ENCODE measurements around the gene TMEM50A.
"Not testable (repeated sequence)": the region's sequence is repeated elsewhere in the genome, so short reads cannot be mapped to it uniquely, and the experiment has no call there.

Gene TMEM50A

DNA sequence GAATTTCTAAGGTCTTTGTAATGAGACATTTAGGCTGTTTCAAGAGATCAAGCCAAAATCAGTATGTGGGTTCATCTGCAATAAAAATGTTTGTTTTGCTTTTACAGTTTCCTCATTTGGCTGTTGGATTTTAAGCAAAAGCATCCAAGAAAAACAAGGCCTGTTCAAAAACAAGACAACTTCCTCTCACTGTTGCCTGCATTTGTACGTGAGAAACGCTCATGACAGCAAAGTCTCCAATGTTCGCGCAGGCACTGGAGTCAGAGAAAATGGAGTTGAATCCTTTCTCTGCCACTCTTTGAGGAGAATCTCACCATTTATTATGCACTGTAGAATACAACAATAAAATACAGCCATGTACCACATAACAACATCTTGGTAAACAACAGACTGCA lies 9.3 kb upstream of the TMEM50A start:
- intact Hi-C loops (cut with DNase I); DNase-seq: not testable (repeated sequence)

DNA sequence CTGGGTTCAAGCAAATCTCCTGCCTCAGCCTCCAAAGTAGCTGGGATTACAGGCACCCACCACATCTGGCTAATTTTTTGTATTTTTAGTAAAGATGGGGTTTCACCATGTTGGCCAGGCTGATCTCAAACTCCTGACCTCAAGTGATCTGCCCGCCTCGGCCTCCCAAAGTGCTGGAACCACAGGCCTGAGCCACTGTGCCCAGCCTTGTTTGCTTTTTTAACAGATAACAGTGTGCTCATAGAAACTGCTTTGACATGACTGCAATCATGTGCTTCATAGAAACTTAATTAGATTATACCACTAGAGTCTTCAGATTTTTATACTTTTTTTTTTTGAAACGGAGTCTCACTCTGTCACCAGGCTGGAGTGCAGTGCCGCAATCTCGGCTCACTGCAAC lies 8.8 kb upstream of the TMEM50A start:
- intact Hi-C loops (cut with DNase I); DNase-seq: not testable (repeated sequence)

DNA sequence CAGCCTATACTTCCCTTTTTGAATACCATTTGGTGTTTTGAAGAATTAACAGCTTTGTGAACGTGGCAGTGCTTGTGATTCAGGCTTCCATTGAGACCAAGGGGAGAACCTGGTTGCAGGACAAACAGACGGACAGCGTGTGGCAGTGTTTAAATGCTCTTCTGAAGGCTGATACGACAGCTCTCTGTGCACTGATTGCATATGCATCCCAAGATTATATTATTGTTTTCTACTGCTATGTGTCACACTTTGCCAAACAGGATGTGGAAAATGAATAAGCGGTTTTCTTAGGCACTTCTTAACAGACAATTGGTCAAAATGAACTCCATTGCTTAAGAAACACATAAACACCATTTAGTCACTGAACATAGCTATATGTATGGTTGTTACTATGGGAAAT lies 8.2 kb upstream of the TMEM50A start:
- not testable (repeated sequence) for DNase-seq
- intact Hi-C loops (cut with DNase I), result loop anchor here (10.0 kb wide), 1 partner anchor 75 kb away; no protein-coding TSS in a partner anchor

DNA sequence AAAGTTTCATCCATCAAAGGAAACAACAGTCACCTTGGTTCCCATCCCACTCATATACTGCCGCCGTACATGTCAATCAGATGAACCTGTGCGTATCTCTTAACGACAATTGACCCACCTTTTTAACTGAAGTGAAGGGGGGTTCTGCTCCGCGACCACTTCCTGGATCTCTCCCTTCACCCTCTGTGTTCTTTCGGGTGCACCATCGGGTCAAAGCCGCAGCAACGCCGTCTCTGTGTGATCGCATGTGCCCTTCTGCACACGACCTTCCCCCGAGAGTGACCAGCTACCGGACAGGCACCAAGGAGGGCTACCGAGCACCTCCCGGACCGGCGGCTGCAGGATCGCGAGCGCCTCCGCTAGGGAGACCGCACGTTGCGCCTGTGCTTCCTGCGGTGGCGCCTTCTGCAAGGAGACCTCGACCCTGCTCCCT lies 1.2 kb upstream of the TMEM50A start:
- peak; percentile 16 to 81 (median 64) for DNase-seq
- intact Hi-C loops (cut with DNase I), result loop anchor here (10.0 kb wide), 1 partner anchor 82 kb away; no protein-coding TSS in a partner anchor

DNA sequence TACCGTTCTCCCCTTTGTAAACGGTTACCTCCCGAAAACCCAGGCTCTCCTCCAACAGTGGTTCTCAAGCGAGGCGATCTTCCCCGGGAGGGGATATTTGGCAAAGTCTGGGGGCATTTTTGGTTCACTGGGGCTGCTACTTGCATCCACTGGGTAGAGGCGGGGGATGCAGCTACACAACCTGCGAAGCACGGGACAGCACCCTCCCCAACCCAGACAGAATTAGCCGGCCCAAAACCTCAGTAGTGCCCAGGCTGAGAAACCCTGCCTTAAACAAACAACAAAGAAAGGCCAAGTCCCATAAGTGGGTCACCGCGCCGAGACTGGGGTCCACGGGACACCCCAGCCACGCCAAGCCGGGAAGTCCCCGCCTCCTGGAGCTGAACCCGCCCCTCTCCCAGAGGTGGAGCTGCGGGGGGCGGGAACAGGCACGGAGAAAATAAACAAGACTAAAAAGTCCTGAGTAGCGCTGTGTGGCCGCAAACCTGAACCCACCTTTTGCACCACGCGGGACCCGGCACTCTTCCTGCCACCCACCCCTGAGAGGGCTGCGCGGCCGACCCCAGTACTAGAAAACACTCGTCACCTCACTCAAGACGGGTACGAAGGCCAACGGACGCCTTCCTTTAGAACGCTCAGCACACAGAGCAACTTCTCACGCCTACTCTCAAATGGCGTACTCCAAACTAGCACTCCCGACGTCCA lies 499 bp upstream of the TMEM50A start:
- intact Hi-C loops (cut with DNase I), result loop anchor here (10.0 kb wide), 1 partner anchor 83 kb away; no protein-coding TSS in a partner anchor
- peak in 3 of 42 donors; percentile 23 to 50 (median 28) for DNase-seq

DNA sequence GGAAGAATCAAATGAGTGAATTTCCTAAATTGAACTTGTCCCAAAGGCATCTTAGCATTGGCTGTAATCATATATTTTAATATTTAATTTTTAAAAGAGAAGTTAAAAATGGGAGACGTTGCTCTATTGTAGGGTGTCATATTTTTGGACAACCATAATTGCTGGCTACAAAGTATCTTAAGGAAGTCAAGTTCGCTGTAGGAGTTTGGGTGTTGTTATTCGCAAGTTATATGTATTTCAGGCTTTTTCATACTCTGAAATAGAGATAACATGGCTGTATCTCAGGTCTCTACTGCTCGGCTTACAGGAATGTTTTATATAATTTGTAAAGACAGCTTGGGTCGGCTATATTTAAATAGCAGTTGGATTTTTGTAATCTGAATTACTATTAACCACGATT lies 852 bp downstream of the TMEM50A start:
- DNase-seq, result no peak
- intact Hi-C loops (cut with DNase I), result loop anchor here (10.0 kb wide), 1 partner anchor 84 kb away; no protein-coding TSS in a partner anchor

DNA sequence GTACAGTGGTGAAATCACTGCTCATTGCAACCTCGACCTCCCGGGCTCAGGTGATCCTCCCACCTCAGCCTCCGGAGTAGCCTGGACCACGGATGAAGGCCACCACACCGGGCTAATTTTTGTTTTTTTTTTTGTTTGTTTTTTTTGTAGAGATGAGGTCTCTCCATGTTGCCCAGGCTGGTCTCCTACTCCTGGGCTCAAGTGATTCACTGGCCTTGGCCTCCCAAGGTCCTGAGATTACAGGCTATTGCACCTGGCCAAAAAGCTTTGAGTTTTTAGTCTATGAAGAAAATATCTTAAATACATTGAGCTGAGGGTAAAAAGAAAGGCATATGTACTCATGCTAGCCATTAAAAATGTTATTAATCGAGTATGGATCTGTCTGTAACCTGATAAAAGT lies 3.6 kb downstream of the TMEM50A start:
- intact Hi-C loops (cut with DNase I), result no loop called here
- no peak for DNase-seq

DNA sequence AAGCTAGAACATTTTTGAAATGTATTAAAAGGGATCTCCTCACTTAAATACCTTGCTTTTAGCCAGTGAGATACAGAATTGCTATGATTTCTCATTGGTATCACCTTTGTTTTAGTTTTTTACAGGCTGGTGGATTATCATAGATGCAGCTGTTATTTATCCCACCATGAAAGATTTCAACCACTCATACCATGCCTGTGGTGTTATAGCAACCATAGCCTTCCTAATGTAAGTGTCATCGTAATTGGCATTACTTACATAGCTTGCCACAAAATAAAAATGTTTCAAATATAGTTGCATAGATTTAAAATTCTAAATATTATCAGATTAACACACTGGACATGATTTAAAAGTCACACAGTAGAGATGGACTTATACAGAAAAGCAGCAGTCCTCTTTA lies 4.7 kb downstream of the TMEM50A start:
- DNase-seq, result no peak
- intact Hi-C loops (cut with DNase I), result no loop called here

DNA sequence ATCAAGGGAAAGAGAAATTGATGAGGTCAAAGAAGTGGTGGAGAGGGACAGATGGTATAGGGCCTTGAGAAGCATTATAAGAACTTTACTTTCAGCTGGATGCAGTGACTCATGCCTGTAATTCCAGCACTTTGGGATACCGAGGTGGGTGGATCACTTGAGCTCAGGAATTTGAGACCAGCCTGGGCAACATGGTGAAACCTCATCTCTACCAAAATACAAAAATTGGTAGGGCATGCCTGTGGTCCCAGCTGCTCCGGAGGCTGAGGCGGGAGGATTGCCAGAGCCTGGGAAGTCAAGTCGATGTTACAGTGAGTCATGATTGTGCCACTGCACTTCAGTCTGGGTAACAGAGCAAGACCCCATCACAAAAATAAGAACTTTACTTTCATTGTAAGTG lies 5.7 kb downstream of the TMEM50A start:
- intact Hi-C loops (cut with DNase I), result no loop called here
- no peak for DNase-seq

DNA sequence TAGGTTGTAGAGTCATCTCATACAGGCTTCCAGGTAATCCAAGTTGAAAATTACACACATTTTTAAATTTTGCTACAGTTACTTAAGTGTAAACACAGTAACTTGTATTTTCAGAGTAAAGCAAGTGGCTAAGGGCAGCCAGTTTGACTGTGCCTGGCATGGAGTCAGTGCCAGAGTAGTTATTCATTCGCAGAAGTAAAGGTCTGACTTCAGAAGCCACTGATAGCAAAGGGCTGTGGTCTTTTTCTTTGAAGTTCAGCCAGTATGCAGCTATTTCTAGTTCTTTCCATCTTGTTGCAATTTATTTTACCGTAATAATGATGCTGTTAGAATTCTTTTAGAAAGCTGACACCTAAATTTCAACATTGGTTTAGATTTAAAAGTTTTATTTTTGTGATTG lies 9.4 kb downstream of the TMEM50A start:
- DNase-seq, result no peak
- intact Hi-C loops (cut with DNase I), result no loop called here

DNA sequence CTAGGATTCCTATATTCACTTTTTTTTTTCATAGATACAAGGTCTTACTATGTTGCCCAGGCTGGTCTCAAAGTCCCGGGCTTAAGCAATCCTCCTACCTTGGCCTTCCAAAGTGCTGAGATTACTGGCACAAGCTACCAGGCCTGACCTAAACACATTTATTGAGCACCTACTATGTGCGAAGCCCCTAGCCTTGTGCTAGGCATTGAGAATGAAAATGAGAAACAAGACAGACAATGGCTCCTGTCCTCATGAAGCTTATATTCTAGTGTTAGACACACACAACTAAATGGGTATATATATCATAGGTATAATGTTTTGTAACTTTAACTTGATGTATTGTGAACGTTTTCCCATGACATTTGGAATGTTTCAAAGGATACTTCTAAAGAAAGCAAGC lies 11.5 kb downstream of the TMEM50A start:
- no peak for DNase-seq
- intact Hi-C loops (cut with DNase I), result no loop called here

DNA sequence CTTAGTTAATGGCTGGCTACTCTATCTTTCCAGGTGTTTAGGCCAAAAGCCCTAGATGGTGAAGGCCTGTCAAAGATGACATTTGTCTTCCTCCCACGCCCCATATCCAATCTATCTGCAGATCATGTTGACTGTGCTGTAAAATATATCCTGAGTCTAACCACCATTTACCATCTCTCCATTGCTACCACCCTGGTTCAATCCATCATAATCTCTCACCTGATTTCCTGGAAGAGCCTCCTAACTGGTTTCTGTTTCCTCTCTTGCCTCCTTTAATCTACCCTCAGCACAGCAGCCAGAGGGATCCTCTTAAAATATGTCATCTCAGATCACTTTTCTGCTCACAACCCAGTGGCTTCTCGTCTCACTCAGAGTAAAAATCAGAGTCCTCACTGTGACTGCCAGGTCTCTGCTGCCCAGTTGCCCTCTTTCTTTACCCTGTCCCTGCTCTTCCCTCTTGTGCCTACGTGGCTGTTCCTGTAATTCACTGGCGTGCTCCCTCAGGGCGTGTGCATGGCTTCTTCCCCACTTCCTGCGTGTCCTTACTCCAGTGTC lies 17.8 kb downstream of the TMEM50A start:
- no peak for DNase-seq
- intact Hi-C loops (cut with DNase I), result no loop called here

DNA sequence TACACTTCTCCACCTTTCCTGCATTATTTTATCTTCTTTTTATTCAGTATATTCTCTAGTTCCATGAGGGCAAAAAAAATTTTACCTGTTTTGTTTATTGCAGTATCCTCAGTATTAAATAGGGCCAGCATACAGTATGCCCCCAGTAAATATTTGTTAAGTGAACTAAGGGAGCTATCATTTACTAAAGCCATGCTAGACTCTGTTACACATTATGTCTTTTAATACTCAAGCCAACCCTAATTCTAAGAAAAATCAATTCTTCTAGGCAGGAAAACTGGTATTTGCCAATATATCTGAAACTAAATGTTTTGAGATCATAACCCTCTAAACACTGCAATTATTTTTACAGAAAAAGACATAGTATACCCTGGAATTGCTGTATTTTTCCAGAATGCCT lies 18.3 kb downstream of the TMEM50A start:
- DNase-seq, result no peak
- intact Hi-C loops (cut with DNase I), result no loop called here

DNA sequence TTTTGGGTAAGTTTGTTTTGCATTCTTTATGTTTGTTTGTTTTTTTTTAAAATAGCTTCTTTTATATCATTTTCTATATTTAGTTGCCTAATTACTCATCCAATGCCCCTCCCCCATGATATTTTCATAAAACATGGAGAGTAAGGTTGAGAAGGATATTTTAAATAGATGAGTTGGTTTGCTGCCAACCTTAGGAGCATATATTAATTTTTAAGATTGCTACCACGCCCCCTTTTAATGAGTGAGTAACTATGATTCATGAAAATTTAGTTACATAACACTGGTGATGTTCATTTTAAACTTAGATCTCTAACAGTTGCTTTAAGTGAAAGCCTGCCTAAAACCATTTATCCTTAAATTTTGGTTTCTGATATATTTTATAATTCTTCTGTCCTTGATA lies 18.7 kb downstream of the TMEM50A start:
- no peak for DNase-seq
- intact Hi-C loops (cut with DNase I), result no loop called here

DNA sequence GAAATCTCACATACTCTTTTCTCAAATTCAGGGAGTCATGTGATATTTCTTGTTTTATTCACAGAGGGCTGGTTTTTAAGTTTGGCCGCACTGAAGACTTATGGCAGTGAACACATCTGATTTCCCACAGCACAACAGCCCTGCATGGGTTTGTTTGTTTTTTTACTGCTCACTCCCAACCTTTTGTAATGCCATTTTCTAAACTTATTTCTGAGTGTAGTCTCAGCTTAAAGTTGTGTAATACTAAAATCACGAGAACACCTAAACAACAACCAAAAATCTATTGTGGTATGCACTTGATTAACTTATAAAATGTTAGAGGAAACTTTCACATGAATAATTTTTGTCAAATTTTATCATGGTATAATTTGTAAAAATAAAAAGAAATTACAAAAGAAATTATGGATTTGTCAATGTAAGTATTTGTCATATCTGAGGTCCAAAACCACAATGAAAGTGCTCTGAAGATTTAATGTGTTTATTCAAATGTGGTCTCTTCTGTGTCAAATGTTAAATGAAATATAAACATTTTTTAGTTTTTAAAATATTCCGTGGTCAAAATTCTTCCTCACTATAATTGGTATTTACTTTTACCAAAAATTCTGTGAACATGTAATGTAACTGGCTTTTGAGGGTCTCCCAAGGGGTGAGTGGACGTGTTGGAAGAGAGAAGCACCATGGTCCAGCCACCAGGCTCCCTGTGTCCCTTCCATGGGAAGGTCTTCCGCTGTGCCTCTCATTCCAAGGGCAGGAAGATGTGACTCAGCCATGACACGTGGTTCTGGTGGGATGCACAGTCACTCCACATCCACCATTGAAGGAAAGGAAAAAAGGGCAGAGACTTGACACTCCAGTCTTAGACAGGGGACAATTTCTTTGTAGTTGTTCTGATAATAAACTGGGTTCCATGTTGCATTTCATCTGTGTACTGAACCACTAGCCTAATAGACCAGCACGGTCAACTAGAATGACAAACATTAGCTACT lies 22.8 kb downstream of the TMEM50A start:
- DNase-seq, result peak in 2 of 42 donors; percentile 19 to 22
- intact Hi-C loops (cut with DNase I), result no loop called here

DNA sequence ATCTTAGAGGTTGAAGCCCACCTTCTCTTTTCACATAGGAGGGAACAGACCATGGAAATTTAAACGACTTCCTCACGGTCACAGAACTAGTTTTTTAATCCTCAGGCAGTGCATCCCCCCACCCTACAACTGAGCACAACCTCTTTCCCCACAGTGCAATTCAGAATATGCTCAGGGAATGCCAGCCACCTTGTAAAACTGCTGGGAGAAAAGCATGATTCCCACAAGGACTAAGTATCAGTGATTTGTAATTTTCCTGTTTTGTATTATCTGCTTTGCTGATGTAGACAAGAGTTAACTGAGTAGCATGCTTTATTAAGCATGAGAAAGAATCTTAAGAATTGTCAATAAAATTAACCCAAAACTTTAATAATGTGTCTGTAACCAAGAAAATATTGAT lies 23.8 kb downstream of the TMEM50A start:
- DNase-seq, result no peak
- intact Hi-C loops (cut with DNase I), result no loop called here

DNA sequence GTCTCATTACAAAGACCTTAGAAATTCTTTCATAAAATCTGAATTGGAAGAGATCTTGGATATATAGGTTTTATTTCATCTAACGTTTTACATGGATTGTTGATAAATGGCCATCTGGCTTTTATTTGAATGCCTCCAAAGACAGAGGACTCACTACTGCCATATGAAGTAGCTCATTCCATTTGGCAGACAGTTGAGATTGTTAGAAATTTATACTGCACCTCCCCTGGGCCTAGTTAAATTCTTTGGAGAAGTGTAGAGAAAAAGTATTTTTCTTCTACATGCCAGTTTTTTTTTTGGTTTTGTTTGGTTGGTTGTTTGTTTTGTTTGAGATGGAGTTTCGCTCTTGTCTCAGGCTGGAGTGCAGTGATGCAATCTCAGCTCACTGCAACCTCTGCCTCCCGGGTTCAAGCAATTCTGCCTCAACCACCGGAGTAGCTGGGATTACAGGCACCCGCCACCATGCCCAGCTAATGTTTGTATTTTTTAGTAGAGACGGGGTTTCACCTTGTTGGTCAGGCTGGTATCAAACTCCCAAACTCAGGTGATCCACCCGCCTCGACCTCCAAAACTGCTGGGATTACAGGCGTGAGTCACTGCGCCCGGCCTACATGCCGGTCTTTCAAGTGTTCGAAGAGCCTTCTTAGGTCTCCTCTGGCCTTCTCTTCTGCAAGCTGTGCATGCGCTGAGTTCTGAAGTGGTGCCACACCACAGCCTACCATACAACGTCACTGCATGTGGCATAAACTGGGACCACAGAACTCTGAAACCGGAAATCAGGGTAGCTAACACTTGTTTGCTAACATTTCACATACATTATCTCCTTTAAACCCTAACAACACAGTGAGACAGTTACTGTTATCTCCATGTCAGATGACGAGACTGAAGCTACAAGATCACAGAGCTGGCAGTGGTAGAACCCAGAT lies 24.8 kb downstream of the TMEM50A start:
- intact Hi-C loops (cut with DNase I); DNase-seq: not testable (repeated sequence)

DNA sequence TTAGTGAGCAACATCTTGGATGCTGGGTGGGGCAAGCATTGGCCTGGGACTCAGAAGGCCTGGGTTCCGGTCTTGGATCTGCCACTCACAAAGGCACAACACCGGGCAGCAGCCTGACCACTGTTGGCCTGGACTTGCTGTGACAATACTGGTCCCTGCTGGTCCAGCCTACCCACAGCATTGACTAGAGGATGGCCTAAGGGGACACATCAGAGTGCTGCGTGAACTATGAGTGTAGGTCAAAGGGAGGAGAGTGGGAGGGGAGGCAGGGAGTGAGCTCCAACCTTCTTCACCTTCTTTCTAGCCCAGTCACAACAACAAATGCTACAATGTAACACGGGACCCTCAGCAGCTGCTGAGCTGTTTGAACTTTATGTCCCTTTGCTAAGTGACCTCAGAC lies 31.1 kb downstream of the TMEM50A start:
- intact Hi-C loops (cut with DNase I), result no loop called here
- DNase-seq, result no peak
